SHP77 treated with DMSO at 0.1 percent for 48 hours (cell line): ENCODE data around the gene NPL.
A peak's percentile ranks its signal among the peaks of the same experiment; 100 is the strongest.

Source experiments
- DNase-seq: peaks from one replicate; lab custom pipeline; 2025; lab: John Stamatoyannopoulos, UW

The NPL gene

GRCh38 chr1:182778862-182779261 lies 10.7 kb upstream of the NPL start:
- no peak for DNase-seq

GRCh38 chr1:182779530-182779929 lies 10.0 kb upstream of the NPL start:
- DNase-seq: no peak

DNA sequence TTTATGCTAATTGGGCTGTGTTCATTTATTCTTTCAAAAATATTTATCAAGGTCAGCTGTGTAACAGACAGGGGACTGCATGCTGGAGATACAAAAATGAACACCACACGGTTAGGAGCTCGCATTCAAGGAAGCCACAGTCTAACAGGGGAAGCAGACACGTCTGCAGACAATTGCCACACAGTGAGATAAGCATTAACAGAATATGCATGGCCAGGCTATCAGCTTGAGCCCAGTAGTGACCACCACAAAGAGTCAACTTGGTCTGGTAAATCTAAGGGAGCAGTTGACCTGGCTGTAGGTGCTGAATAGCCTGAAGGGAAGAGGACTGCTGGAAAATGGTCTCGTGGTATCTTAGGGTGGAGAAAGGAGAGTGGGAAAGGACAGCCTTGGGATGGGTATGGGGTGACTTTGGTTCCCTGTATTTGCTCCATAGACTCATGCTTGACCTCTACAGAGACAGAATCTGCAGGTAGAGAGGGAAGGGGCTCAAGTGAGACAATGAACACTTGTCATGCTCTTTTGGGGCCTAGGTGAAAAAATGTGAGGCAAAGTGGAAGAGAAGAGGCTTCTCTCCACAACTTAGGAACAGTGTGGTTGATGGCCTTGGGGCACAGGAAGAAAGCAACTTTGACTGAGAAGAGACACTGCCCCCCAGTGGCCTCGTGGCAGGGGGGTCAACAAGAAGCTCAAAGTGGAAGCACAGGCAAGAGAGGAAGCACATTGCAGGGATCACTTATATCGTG lies 7.6 kb upstream of the NPL start:
- peak; percentile 69 for DNase-seq

GRCh38 chr1:182782587-182782913 lies 7.0 kb upstream of the NPL start:
- DNase-seq: no peak

DNA sequence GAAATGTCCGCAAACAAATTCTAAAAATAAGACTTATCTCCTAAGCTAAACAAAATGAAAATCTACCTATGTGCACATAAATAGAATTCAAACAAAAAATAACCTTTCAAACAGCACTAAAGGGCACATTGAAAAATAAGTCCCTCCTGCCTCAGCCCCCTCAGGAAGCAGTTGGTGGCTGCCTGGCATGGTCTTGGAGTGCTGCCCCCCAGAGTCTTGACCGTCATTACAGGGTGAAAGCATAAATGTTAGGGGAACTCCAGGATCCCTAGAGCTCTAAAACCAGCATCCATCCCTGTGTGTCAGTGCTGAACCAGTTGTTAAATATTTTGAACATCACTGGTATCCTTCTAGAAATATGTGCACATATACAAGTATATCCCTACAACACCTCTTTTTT lies 6.5 kb upstream of the NPL start:
- peak; percentile 24 for DNase-seq

- peak; percentile 38 for DNase-seq
Measured at GRCh38 chr1:182784556-182785171, 4.9 kb upstream of the NPL start.

DNA sequence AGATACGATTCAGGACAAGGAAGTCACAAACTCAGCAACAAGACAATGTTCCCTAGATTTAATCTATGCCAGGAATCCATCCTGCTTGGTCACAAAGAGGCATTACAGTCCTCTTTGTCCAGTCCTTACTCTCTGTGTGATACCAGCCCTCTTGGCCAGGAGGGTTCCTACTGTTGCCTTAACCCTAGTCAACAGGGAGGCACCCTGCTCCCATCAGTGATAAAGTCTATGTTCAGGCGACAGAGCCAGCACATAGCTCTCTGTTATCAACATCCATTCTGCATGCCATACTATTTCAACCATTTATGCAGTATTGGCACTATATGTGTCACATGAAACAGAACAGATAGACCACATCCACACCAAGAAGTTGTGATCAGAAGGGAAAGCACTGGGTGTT lies 4.4 kb upstream of the NPL start:
- no peak for DNase-seq

- DNase-seq: peak; percentile 64
Measured at GRCh38 chr1:182786223-182786994, 3.2 kb upstream of the NPL start.

DNA sequence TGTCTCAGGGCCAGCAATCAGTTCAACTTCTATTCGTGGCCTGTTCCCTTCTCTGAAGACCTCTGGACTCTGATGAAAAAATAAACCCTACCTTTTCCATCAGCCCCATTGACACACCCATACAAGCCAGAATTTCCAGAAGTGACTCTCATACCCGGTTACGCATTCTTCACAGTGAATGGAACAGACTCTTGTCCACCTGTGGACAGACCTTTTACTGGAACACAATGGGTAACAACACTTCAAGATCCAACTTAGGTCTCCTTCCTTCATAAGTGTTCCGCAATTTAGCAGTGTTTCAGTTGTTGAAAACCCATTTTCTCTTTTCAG lies 2.6 kb upstream of the NPL start:
- no peak for DNase-seq

GRCh38 chr1:182791281-182792179 lies 2.0 kb downstream of the NPL start:
- no peak for DNase-seq

GRCh38 chr1:182794091-182794490 lies 4.5 kb downstream of the NPL start:
- no peak for DNase-seq

- no peak for DNase-seq
Measured at GRCh38 chr1:182794676-182795201, 5.2 kb downstream of the NPL start.

DNA sequence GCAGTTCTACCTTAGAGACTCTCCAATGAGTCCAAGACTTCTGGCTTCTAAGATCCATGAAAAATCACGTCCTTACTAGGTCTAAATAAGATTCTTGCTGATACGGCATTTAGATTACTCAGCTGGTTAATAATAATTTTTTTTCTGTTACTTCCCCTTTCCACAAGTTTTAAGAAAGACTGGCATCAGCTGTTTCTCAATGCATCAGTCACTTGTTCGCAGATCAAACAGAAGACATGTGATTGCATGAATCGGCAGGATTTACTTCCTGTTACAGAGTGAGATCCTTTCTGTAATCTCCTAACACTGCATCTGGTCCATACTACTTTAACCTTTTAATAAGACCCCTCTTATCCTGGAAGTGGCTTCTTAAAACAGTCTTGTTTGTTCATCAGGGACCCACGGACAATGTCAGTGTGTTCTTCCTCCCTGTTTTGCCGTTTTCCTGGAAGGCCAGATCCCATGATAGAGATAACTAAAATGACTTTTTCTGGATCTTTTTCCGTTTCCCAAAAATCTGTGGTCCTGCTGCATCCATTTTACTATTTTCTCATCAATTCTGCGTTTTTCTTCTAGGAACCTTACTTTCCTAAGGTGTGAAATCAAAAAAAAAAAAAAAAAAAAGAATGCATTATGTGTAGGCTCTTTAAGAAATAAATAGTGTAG lies 6.1 kb downstream of the NPL start:
- no peak for DNase-seq

DNA sequence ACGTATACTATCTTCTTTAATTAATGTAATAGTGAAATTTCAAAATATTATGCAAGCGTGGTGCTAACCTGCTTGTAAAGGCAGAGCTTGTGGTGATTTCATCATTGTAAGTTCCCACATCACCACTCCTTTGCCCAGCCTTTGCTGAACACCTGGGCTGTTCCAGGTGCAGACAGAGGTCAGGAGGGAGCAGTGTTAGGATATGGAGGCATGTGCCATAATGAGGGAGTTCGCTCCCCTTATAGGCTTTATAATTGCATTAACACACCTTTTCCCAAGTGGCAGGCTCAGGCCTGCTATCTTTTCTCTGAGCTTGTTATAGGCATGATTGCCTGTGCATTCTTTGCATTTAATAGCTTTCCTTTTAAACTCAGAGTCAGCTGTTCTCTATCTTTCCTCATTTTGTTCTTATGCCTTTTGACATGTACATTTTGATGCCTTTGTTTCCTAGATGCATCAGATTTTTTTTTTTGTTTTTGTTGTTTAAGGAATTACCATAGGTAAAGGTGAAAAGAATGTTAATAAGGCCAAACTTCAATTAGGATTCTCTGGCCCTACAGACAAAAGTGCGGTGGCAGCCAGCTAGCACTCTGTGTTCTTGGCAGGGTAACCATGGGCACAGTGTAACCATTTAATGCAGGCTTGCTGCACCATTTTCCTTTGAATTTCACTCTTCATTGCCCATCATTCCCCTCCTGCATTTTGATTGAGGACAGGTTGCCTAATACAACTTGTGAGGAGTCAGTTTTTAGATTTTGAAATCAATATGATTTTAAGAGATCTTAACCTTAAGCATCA lies 12.6 kb downstream of the NPL start:
- DNase-seq: no peak

GRCh38 chr1:182803846-182804245 lies 14.3 kb downstream of the NPL start:
- DNase-seq: no peak

- DNase-seq: no peak
Measured at GRCh38 chr1:182806015-182806678, 16.6 kb downstream of the NPL start.

- DNase-seq: no peak
Measured at GRCh38 chr1:182807907-182808306, 18.3 kb downstream of the NPL start.

- no peak for DNase-seq
Measured at GRCh38 chr1:182809414-182809957, 19.9 kb downstream of the NPL start.

DNA sequence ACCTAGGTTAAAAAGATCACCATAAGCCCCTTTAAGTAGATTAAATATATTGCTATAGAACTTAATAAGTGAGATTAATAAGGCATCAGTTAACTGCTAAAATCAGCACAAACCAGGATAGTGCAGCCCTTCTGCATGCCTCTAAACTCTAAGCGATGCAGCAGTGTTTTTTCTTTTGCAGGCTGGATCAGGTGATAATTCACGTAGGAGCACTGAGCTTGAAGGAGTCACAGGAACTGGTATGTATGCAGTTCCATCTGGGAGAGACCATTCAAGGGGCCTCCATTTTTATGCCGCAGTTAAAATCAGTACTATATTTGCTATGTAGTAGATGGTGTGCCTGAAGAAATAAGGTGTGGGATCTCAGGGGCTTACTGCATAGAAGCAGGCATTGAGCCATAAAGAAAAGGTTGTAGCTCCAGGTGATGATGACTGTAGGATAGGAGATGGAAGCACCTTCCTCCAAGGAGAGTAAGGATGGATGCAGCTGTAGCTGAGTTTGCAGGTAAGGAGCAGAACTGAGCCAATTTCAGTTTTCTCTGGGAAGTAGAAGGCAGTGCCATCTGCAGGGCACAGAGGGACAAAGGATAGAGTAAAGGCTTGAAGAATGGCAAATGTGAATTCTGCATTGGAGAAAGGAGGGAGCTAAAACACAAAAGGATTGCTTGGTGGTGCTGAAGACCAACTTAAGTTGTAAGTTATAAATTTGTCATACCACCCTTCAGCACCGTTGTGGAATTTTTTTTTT lies 22.6 kb downstream of the NPL start:
- DNase-seq: no peak
